Colonic mucosa (tissue), 4 donors: ENCODE data around the gene RBPMS2. TPM values are rescaled to one million over a fixed set of nuclear protein-coding genes. Genes with fewer than 3 reads are reported as not detected.

ENCODE experiments used
- DNase-seq: peaks from one replicate; pipeline ENCODE4 v3.0.0-alpha.2; 2020
- H3K27ac ChIP-seq: fragments of 200-600 bp; one replicate; pipeline ENCODE4 v1.8.0; 2021
- H3K27me3 ChIP-seq: fragments of 200-600 bp; one replicate; pipeline ENCODE4 v1.8.0; 2021
- H3K36me3 ChIP-seq: fragments of 200-600 bp; one replicate; pipeline ENCODE4 v1.8.0; 2021
- H3K4me1 ChIP-seq: fragments of 200-600 bp; one replicate; pipeline ENCODE4 v1.8.0; 2021; ENCODE audit warnings: mild to moderate bottlenecking
- H3K4me3 ChIP-seq: fragments of 200-600 bp; one replicate; pipeline ENCODE4 v1.8.0; 2021
- H3K9ac ChIP-seq, 2 donors: one replicate each; pipeline ENCODE4 v1.7.0; 2013; ENCODE audit warnings: control low read depth in 2 of 2, low read depth in 2 of 2, low read length in 2 of 2
- H3K9me3 ChIP-seq: fragments of 200-600 bp; one replicate; pipeline ENCODE4 v1.8.0; 2021
- CTCF ChIP-seq: fragments of 200-600 bp; IDR thresholded peaks from one replicate; pipeline ENCODE4 v1.8.0; 2022; ENCODE audit warnings: antibody characterized with exemption, mild to moderate bottlenecking
- intact Hi-C: fragments of 100-400 bp; cut with DNase I; formaldehyde crosslinking; loops from one replicate; pipeline ENCODE4 v1.14.1; 2022
- total RNA-seq, 2 donors: library from RNA; stranded (reverse); fragmentation: NEBNext Ultra II Directional in 1 of 2; extraction: Animal tissue kit (Norgen Biotek cat#: 25700) in 1 of 2; gene quantifications; one replicate each; pipeline ENCODE4 v1.2.1, GENCODE V29; 2021
- donor health status: healthy.
- donor health status: DM: no; HTN: no; CAD: no.
- donor health status: DM: no; HTN: no; CAD: no.

RBPMS2 gene
- total RNA-seq, 2 donors from 2014 or later: 1.3 to 14.5 TPM

DNA sequence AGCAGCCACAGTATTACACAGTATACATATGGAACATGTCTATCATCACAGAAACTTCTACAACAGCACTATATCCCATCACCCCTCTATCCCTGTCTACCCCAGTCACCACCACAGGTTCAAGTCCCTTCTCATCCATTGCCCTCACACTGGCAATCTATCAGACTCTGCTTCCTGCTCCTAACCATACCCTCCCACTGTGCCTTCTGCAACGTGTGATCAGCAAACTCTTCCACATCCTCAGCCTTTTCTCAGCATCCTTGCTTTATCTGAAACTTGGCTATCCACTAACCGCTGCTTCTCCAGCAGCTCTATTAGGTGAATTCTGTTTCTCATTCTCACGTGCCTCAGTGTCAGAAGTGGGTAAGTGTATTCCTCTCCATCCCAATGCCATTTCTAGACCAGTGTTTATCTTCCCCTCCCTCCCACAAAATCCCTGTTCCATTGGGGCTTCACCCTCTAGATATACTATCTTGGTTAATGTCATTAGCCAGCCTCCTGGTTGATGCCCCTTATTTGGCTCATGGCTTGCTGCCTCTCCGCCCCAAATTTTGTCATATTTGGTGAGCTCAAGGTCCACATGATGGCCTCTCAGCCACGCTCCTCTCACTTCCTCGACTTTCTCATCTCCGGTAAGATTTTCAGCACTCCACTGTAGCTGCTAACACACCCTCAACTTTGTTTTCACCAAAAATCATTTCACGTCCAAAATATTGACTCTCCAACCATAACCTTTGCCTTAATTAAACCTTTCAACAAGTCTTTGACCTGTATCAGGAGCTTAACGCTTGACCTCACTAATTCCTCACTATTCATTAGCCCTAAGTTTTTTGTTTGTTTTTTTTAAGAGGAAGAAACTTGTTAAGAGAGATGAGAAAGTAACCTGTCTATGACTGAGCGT, 69.1 kb downstream of the RBPMS2 start:
- Histone ChIP-seq H3K9me3 (no peaks in the 10 kb centered on the region), H3K27ac (no peak overlapping the region), H3K27me3 (no peaks in the 10 kb centered on the region), H3K4me1 (no peaks in the 10 kb centered on the region), H3K4me3 (no peak overlapping the region), H3K9ac (no peak overlapping the region), H3K36me3 (no peaks in the 10 kb centered on the region)
- intact Hi-C loops: no loop called here
- DNase-seq: no peak
- no peak for TF ChIP-seq CTCF

DNA sequence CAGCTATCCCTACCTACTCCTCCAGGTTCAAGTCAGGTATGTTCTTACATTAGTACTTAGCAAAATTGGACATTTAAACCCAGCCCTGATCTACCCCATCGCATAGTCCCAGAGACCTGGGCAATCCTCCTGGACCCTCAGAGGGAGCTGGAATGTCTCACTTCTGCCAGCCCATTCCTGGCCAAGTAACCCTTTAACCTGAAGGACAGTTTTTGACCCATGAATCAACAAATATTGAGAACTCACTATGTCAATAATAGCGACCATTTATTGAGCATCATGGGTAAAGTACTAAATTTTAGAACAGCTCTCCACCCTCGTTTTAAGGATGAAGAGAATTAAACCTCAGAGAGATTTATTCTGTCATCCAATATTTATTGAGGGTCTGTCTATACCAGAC, 70.4 kb downstream of the RBPMS2 start:
- no peaks in the 10 kb centered on the region for H3K36me3 ChIP-seq
- no peak for TF ChIP-seq CTCF
- no peak overlapping the region for H3K9ac ChIP-seq
- no peak overlapping the region for H3K4me3 ChIP-seq
- H3K9me3 ChIP-seq: no peaks in the 10 kb centered on the region
- DNase-seq: no peak
- H3K27me3 ChIP-seq: no peaks in the 10 kb centered on the region
- no peaks in the 10 kb centered on the region for H3K4me1 ChIP-seq
- no peak overlapping the region for H3K27ac ChIP-seq
- intact Hi-C loops: no loop called here

- Histone ChIP-seq H3K9ac (peak overlapping the region; percentile 64 to 83), H3K27ac (peak overlapping the region; percentile 53), H3K9me3 (no peaks in the 10 kb centered on the region), H3K36me3 (no peaks in the 10 kb centered on the region), H3K4me1 (no peaks in the 10 kb centered on the region), H3K27me3 (no peaks in the 10 kb centered on the region), H3K4me3 (peak overlapping the region; percentile 80)
- no peak for TF ChIP-seq CTCF
- intact Hi-C loops: no loop called here
- no peak for DNase-seq
Measured at GRCh38 chr15:64703632-64703959, 71.8 kb downstream of the RBPMS2 start.

DNA sequence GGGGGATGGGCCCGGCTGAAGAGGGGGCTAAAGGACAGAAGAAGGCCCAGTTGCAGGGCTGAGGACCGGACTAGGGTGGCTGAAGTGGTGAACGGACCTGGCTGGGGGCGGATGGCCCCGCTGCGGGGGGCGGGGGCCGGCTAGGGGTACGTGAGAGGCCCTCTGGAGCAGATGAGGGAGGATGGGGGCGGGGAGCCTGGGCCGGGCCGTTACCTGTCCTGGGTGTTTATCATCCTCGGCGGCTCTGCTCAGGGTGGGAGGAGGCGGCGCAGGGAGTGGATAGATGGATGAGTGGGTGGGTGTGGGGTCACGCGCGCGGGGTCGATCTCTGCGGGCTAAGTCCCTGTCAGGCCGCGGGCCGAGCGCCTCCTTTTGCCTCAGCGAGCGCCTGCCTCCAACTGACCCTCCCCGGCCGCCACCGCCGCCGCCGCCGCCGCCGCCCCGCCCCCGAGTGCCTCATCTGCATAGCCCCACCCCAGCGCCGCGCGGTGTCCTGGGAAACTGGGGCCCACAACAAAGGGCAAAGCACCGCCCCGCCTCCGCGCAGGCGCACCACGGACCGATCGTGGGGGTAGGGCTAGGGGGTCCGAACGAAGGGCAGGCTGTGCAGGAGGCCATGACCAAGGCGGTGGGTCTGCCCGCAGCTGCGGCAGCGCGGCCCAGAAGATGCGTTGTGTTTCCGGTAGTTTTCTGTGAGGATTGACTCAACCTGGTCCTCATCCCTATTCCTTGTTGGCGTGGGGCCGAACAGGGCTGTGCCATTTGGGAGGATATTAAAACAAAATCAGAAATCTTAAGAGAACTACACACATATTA, 72.4 kb downstream of the RBPMS2 start:
- H3K27ac ChIP-seq: peak overlapping the region; percentile 53
- no peaks in the 10 kb centered on the region for H3K4me1 ChIP-seq
- no peaks in the 10 kb centered on the region for H3K9me3 ChIP-seq
- no peak for TF ChIP-seq CTCF
- no peaks in the 10 kb centered on the region for H3K27me3 ChIP-seq
- peak overlapping the region; percentile 88 to 91 for H3K9ac ChIP-seq
- DNase-seq: peak; percentile 98
- peak overlapping the region; percentile 80 for H3K4me3 ChIP-seq
- H3K36me3 ChIP-seq: no peaks in the 10 kb centered on the region
- intact Hi-C loops: no loop called here

DNA sequence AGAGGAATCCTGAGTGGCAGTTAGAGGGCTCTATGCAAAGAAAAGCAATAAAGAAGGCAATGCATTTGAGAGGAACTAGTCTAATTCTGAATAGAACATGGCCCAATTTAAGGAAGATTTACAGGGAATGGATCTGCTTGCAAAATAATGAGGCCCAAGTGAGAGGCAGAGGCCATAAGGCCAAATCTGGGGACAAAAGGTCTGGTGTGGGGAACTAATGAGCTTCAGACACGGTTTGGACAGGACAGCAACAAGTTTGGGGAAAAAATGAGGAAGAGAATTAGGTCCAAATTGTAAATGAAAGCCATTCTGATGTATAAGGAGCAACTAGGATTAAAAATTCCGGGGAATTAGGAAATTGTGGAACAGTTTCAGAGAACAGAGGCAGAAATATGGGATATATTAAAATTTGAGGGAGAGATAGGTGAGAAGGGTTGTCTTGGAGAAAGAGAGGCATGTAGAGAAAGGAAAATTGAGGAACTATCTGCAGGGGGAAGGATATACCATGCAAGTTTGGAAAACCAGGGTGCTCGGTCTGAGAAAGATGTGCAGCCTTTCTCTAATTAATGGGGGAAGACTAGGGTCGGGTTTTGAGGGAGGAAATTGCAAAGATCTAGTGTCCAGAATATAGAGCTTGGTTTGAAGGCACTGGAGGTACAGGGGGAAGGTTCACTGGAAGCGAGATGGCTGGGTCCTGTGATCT, 73.8 kb downstream of the RBPMS2 start:
- H3K36me3 ChIP-seq: no peaks in the 10 kb centered on the region

More for the DNA sequence above, 73.8 kb downstream of the RBPMS2 start:
- intact Hi-C loops: no loop called here
- no peaks in the 10 kb centered on the region for H3K27me3 ChIP-seq
- H3K9me3 ChIP-seq: no peaks in the 10 kb centered on the region
- no peak for DNase-seq
- no peak overlapping the region for H3K27ac ChIP-seq
- H3K9ac ChIP-seq: peak overlapping the region; percentile 40 to 91
- no peaks in the 10 kb centered on the region for H3K4me1 ChIP-seq
- H3K4me3 ChIP-seq: peak overlapping the region; percentile 80
- TF ChIP-seq CTCF: no peak
